Neutrophil (primary cell): ENCODE results near the gene STIM1.

Source experiments
- H3K27ac ChIP-seq: fragments of 200-600 bp; sonication (generic); 2 replicates; pipeline ENCODE4 v1.5.1; 2016; ENCODE audit warnings: mild to moderate bottlenecking, moderate library complexity
- H3K27me3 ChIP-seq: fragments of 200-600 bp; sonication (generic); 2 replicates; pipeline ENCODE4 v1.6.0; 2016; ENCODE audit warnings: mild to moderate bottlenecking
- H3K36me3 ChIP-seq: fragments of 200-600 bp; sonication (generic); 2 replicates; pipeline ENCODE4 v1.5.1; 2017
- H3K4me1 ChIP-seq, 2 experiments: fragments of 200-600 bp in 1 of 2; sonication (generic) in 1 of 2; 1 replicate in 1 of 2; 2 replicates in 1 of 2; pipeline versions ENCODE4 v1.5.1 to v1.6.1; 2013 to 2016; ENCODE audit warnings: low read depth in 1 of 2, low read length in 1 of 2, mild to moderate bottlenecking in 1 of 2, moderate library complexity in 1 of 2; ENCODE audit not compliant: control insufficient read depth in 1 of 2, insufficient read depth in 1 of 2
- H3K4me3 ChIP-seq, 2 experiments: fragments of 200-600 bp in 1 of 2; sonication (generic) in 1 of 2; 1 replicate in 1 of 2; 2 replicates in 1 of 2; pipeline ENCODE4 v1.5.1; 2013 to 2016; ENCODE audit warnings: low read depth in 1 of 2, low read length in 1 of 2, mild to moderate bottlenecking in 1 of 2, moderate library complexity in 1 of 2
- H3K9me3 ChIP-seq: fragments of 200-600 bp; sonication (generic); 2 replicates; pipeline ENCODE4 v1.5.1; 2016
- CTCF ChIP-seq: fragments of 200-600 bp; sonication (generic); IDR thresholded peaks from 2 replicates; pipeline ENCODE4 v1.5.1; 2016; ENCODE audit warnings: antibody characterized with exemption

STIM1 gene

GRCh38 chr11:3822312-3822711 is 33.2 kb upstream of the STIM1 start:
- H3K27ac ChIP-seq, result no peak overlapping the region
- no peaks in the 10 kb centered on the region for H3K27me3 ChIP-seq
- peaks cover 33% of the 10 kb centered on the region for H3K36me3 ChIP-seq
- no peak for TF ChIP-seq CTCF
- H3K4me3 ChIP-seq, result no peak overlapping the region
- peaks cover 35 to 38% of the 10 kb centered on the region in 2 experiments for H3K4me1 ChIP-seq
- H3K9me3 ChIP-seq, result no peaks in the 10 kb centered on the region

GRCh38 chr11:3823303-3823702 is 32.2 kb upstream of the STIM1 start:
- Histone ChIP-seq H3K27ac (no peak overlapping the region), H3K4me1 (peaks cover 45 to 47% of the 10 kb centered on the region in 2 experiments), H3K27me3 (no peaks in the 10 kb centered on the region), H3K36me3 (peaks cover 39% of the 10 kb centered on the region), H3K9me3 (no peaks in the 10 kb centered on the region), H3K4me3 (no peak overlapping the region)
- no peak for TF ChIP-seq CTCF

- Histone ChIP-seq H3K27me3 (no peaks in the 10 kb centered on the region), H3K27ac (peak overlapping the region; percentile 98), H3K36me3 (peaks cover 43% of the 10 kb centered on the region), H3K4me3 (peak overlapping the region in 1 of 2 experiments; percentile 20), H3K4me1 (peaks cover 48 to 52% of the 10 kb centered on the region in 2 experiments), H3K9me3 (no peaks in the 10 kb centered on the region)
- TF ChIP-seq CTCF, result no peak
Observed at GRCh38 chr11:3823762-3824506, 31.5 kb upstream of the STIM1 start.

- H3K4me3 ChIP-seq, result peak overlapping the region in 1 of 2 experiments; percentile 20
- TF ChIP-seq CTCF, result peak; percentile 98
- H3K27ac ChIP-seq, result peak overlapping the region; percentile 98
- H3K4me1 ChIP-seq, result peaks cover 58 to 61% of the 10 kb centered on the region in 2 experiments
- H3K27me3 ChIP-seq, result no peaks in the 10 kb centered on the region
- H3K36me3 ChIP-seq, result peaks cover 53% of the 10 kb centered on the region
- H3K9me3 ChIP-seq, result no peaks in the 10 kb centered on the region
Observed at GRCh38 chr11:3824714-3825472, 30.6 kb upstream of the STIM1 start.

GRCh38 chr11:3825473-3826154 is 29.9 kb upstream of the STIM1 start:
- Histone ChIP-seq H3K36me3 (peaks cover 60% of the 10 kb centered on the region), H3K4me1 (peaks cover 65 to 69% of the 10 kb centered on the region in 2 experiments), H3K27ac (peak overlapping the region; percentile 98)

More at GRCh38 chr11:3825473-3826154, 29.9 kb upstream of the STIM1 start:
- Histone ChIP-seq H3K9me3 (no peaks in the 10 kb centered on the region), H3K4me3 (peak overlapping the region in 1 of 2 experiments; percentile 20), H3K27me3 (no peaks in the 10 kb centered on the region)
- no peak for TF ChIP-seq CTCF
